ENCODE results near the gene GKAP1.
"Not testable (repeated sequence)": the region's sequence is repeated elsewhere in the genome, so short reads cannot be mapped to it uniquely, and the experiment has no call there.

GKAP1 gene

GRCh38 chr9:83728591-83729368, 88.8 kb downstream of the GKAP1 start:
- DNase-seq, result not testable (repeated sequence)

- no peak for DNase-seq
These were observed 93.1 kb downstream of the GKAP1 start for GRCh38 chr9:83724436-83724835.

- DNase-seq, result no peak
These were observed 94.7 kb downstream of the GKAP1 start for GRCh38 chr9:83722726-83723495.

GRCh38 chr9:83721509-83721908, 96.1 kb downstream of the GKAP1 start:
- DNase-seq, result no peak

- DNase-seq, result no peak
These were observed 101.8 kb downstream of the GKAP1 start for GRCh38 chr9:83715794-83716193.

- no peak for DNase-seq
These were observed 102.3 kb downstream of the GKAP1 start for GRCh38 chr9:83715221-83715620.

GRCh38 chr9:83714329-83714728, 103.2 kb downstream of the GKAP1 start:
- DNase-seq, result no peak

- peak; percentile 24 for DNase-seq
These were observed 108.9 kb downstream of the GKAP1 start for GRCh38 chr9:83708515-83709158.

- DNase-seq, result peak; percentile 91
These were observed 109.6 kb downstream of the GKAP1 start, which contains the start of gene UBQLN1 for GRCh38 chr9:83707768-83708514. Gene UBQLN1 (minus strand): TSS chr9:83707958. CDS start chr9:83707679, 279 bp downstream.

GRCh38 chr9:83707518-83707767, 110.1 kb downstream of the GKAP1 start:
- peak; percentile 72 for DNase-seq

- peak; percentile 20 for DNase-seq
These were observed 110.7 kb downstream of the GKAP1 start for GRCh38 chr9:83706676-83707517.

- not testable (repeated sequence) for DNase-seq
These were observed 112.3 kb downstream of the GKAP1 start for GRCh38 chr9:83705219-83705651.

GRCh38 chr9:83701769-83702168, 115.8 kb downstream of the GKAP1 start:
- peak; percentile 60 for DNase-seq

- DNase-seq, result no peak
These were observed 116.3 kb downstream of the GKAP1 start for GRCh38 chr9:83701286-83701685.

- DNase-seq, result no peak
These were observed 118.0 kb downstream of the GKAP1 start for GRCh38 chr9:83699615-83700014.

- no peak for DNase-seq
These were observed 118.5 kb downstream of the GKAP1 start for GRCh38 chr9:83698976-83699585.

- no peak for DNase-seq
These were observed 126.1 kb downstream of the GKAP1 start for GRCh38 chr9:83691492-83691891.
